ENCODE data around the gene SPEF2.
A peak's percentile ranks its signal among the peaks of the same experiment; 100 is the strongest.

Gene SPEF2

GRCh38 chr5:35785601-35786085 lies 168.0 kb downstream of the SPEF2 start:
- DNase-seq (ENCODE audit: low read depth), result no peak

- no peak for DNase-seq (ENCODE audit: low read depth)
Observed at GRCh38 chr5:35788724-35789123, 171.1 kb downstream of the SPEF2 start.

DNA sequence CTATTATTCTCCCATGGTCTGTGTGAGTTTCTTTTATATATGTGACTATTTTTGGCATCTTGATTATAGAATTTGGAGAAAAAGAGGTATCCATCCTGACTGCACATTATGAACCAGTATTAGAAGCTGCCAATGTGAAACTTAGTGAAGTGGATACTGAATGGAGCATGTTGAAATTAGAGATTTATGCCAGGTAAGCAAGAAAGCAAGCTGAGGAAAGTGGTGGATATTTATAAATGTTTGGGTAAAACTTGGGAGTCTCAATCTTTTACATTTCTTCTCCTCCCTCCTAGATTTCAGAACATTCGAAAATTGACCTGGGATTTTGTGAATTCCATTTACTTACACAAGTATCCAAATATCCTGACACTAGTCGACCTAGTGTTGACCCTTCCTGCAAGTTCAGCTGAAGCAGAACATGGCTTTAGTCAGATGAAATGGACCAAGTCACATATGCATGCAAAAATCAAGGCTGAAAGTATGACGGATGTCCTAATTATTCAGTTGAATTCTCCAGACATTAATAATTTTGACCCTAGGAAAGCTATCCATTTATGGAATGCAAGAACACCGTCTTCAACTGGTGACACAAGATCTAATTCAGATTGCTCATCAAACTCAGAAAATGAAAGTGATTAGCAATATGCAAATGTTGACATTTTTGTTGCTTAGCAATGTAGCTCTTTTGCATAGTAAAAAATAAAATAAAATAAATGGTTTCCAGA lies 172.2 kb downstream of the SPEF2 start:
- no peak for DNase-seq (ENCODE audit: low read depth)

DNA sequence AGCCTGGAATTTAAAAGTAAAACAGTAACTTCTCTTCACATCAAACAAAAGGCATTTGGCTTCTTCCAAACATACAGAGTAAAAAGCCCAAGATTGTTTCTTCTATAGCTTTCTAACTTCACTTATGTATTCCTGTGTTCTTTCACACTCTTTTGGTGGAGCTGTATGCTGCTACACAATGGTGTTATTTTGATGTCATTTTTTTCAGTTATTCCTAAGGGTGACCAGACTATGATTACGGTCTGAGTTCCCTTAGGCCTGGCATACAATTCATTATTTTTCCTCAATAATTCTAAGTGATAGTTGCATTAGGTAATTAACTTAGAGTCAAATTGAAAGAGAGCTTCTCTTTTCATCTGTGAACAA lies 172.8 kb downstream of the SPEF2 start:
- no peak for DNase-seq (ENCODE audit: low read depth)

DNA sequence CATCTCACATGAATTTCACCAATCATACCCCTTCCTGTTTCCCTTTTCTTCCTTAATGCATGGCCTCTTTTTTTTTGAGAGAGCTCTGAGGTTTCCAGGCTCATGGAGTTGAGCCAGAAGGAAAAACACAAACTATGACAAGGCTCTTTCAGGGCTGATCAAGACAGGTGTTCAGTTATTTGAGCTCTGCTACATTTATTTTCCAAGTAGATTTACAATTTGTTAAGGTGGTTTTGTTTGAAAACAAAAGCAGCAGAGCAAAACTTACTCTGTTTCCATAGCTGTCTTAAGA lies 176.6 kb downstream of the SPEF2 start:
- no peak for DNase-seq (ENCODE audit: low read depth)

DNA sequence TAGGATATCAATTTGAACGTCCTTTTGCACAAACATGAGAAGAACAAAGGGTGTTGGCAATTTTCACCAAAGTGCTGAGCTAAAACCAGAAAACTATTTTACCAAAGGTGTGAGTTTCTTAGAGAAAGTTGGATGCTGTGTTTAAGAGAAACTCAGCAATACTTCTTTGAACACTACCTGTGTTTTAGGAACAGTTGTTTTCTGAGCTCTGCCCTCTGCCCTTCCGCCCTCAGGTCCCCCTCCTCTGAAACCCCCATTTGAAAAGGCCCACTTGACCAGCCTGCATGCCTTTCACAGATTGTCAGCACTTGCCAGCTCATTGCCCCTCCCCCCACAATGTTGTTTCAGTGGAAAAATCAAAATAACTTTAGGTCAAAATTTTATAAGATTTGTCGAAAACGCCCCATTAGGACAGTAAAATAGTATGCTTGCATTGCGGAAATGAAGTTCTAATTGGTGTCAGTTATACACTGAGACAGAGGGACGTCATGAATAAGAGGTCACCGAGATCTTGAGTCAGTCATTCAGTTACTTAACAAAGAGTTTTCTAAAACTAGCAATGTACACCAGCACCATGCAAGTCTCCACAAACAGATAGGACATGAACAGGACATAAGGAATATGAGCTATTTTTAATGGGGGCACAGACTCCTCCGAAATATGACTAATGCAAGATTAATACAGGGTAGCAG lies 177.2 kb downstream of the SPEF2 start:
- no peak for DNase-seq (ENCODE audit: low read depth)

- DNase-seq (ENCODE audit: low read depth), result no peak
Observed at GRCh38 chr5:35799181-35799580, 181.5 kb downstream of the SPEF2 start.

DNA sequence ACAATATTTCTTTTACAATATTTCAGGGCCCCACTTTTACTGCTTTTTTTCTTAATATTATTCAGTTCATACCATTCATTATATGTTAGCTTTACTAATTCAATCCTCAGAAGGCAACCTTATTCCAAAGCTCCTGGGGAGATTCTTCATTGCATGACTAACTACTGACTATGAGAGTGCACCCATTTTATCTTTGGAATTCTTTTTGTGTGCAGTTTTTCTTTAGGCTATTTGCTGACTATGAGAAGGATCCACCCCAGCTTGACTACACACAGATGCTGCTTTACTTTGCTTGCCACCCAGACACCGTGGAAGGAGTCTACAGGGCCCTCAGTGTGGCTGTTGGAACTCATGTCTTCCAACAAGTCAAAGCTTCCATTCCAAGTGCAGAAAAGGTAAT lies 182.1 kb downstream of the SPEF2 start:
- DNase-seq (ENCODE audit: low read depth), result no peak

DNA sequence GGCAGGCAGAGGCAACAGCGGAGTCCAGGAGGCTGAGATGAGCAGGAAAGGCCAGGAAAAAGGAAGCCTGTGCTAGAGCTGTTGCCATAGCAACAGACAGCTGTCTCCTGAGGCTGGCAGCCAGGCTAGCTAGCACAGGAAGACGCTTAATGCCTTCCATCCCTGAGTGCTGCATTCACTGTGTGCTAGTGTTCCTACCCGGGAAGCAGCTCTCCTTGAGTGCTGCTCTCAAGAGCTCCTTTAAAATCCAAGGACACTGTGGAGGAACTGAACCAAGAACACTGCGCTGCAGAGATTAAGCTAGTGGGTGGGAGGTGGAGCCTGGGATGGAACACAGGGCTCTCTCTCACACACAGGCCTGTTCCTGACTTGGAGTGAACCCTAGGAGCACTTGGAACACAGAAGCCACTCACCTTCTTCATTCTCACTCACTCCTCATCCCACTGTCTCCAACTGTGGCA lies 185.6 kb downstream of the SPEF2 start:
- peak; percentile 63 for DNase-seq (ENCODE audit: low read depth)

DNA sequence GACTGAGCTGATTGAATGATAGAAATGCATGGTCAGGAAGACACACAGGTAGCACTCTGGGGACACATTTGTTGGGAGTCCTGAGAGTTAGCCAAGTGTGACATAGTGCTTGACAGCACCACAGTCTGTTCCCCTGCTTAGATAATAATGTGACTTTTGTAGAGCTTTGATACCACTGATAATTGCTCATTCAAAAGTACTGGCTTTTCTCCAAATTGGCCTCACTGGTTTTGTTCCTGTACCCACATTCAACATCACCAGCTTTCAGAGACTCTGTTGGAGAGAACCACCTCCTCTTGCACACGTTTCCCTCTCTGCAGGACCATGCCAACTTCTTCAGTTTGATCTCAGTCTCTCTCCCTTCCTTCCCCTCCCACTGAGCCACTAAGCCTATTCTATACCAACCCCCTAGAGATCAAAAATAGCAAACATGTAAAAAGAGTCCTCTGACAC lies 186.6 kb downstream of the SPEF2 start:
- DNase-seq (ENCODE audit: low read depth), result no peak

GRCh38 chr5:35804841-35805240 lies 187.2 kb downstream of the SPEF2 start:
- no peak for DNase-seq (ENCODE audit: low read depth)

DNA sequence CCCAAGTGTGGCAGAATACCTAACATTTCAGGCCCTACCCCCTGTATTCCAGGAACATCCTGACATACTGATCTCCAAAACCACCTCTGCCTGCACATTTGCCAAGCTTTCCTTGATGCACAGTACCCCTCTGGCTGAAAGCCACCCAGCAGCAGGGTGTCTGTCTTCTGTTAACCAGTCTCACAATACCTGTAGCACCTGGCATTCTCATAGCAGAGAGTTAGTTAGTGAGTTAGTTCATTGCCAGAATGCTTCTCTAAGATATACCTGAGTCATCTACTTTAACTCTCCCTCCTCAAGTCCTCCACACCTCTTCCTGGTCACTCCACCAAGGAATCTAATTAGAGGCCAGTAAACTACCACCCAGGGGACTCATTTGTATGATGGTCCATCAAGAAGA lies 192.9 kb downstream of the SPEF2 start:
- no peak for DNase-seq (ENCODE audit: low read depth)

DNA sequence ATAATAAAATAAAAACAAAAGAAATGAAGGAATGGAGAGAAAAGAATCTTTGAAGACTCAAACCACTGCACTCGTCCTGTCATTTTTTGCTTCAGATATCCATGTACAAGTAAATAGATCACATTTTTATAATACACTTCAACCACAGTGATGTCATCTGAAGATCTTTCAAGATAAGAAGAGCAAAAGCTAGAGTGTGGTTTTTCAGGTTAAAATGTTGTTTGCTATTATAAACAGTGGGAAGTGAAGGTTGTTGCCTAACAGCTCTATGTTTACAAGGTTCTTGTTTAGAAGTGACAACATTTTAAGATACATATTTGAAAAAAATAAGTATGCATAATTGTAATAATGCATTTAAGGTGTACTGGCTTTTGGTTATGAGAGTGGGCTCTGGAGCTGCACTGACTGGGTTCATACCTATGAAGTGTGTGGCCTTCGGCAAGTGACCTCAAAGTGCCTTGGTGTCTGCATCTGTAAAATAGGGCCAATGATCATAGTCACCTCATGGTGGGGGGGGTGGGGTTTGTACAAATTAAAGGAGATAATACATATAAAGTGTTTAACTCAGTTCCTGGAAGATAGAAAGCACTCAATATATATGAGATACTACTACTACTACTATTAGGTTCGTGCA lies 193.6 kb downstream of the SPEF2 start:
- no peak for DNase-seq (ENCODE audit: low read depth)

DNA sequence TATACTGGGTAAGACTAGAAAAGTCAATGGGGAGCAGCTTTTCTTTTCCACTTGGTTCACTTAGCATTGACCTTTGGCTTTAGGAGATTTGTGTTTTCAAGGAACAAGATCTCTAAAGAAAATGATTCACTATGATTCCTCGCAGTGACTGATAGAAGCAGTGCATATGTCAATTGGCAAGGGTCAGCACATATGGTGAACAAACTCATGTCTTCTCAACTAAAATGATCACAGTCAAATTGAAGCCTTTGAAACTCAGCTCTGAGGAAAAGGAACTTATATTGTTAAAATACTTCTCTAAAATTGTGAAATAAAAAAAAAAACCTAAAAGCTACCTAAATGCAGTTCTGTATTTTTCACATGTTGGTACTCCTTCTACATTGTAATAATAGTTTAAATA lies 195.9 kb downstream of the SPEF2 start:
- no peak for DNase-seq (ENCODE audit: low read depth)

DNA sequence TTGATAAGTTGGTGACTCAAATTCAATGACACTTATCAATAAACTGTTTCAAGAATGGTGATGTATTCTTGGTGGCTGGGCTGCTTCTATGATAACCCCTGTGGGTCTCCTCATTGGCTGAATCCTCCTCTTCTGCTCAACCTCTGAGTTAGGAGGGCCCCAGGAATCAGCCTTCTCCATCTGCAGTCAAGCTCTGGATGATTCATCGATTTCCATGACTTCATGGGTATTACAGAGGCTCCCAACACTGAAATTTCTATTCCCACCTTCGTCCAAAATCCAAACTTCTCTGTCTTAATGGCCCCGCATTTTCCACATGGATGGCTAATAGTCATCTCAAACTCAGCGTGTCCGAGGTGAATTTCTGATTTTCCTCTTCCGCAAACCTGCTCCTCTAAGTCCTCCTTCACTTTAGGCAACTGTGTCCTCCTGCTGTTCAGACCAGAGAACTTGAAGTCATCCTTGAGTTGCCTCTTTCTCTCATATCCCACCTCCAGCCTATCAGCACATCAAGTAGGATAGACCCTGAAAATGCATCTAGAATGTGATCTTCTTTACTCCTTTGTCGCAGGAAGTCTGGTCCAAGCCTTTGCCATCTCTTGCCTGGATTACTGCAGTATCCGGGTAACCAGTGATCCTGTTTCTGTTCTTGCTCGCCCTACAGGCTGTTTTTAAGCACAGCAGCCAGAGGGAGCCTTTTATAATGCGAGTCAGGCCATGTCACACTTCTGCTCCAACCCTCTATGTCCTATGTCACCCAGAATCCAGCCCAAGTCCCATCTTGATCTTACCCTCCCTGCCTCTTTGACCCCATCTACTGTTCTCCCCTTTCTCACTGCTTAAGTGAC lies 197.7 kb downstream of the SPEF2 start:
- no peak for DNase-seq (ENCODE audit: low read depth)

DNA sequence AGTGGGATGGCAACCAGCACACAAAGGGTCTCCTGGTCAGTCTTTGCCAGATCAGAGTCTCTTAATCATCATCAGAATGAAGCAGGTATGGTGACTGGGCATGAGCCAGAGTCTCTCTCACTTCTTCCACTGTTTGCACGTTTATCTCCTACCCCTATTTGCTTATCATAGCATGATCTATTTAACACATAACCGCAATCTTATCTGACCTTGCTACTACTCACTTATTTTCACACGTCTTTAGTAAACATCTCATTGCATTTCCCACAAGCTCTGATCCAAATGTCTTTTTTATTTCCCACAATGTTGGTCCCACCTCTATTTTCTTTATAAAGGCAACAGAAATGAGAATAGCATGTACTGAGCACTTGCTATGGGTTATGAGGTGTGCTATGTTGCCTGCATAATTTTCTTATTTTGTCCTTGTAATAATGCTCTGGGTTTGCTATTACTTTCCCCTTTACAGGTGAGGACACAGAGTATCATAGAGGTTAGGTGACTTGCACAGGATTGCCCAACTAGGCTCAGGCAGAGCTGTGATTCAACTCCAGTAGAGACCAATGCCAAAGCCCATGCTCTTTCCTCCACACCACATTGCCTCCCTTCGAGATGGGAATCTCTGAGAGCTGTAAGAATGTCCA lies 199.3 kb downstream of the SPEF2 start:
- no peak for DNase-seq (ENCODE audit: low read depth)

GRCh38 chr5:35819026-35819425 lies 201.4 kb downstream of the SPEF2 start:
- no peak for DNase-seq (ENCODE audit: low read depth)

DNA sequence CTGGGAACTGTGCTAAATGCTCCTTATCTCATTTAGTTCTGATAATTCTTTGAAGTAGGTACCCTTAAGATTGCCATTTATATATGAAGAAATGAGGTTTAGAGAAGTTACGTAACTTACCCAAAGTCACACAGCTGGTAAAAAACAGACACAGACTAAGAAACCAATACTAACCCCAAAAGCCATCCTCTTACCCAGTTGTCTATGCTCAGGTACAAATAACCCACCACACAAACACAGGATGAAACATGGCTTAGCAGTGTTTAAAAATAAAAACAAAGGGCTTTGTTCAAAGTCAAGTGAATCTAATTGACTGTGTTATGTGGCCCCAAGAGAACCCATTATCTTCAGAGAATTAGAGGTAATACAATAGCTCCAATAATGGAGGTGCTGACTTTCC lies 202.0 kb downstream of the SPEF2 start:
- no peak for DNase-seq (ENCODE audit: low read depth)

DNA sequence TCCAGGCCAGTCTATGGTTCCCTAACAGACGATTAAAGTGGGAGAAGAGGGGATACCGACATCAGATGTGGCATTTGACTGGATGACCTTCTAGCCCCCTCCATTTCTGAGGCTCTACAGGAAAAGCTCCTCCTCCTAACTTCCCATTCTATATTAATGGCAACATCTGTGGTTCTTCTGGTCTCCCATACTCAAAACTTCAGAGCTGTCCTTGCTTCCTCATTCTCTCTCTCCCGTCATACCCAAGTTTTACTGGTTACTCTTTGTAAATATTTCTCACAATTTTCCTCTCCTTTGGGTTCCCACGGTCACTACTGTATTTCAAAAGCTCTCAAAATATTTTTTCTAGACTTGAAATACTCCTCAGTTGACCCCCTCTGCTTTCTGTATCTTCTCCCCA lies 203.1 kb downstream of the SPEF2 start:
- no peak for DNase-seq (ENCODE audit: low read depth)

GRCh38 chr5:35821513-35821912 lies 203.8 kb downstream of the SPEF2 start:
- no peak for DNase-seq (ENCODE audit: low read depth)

DNA sequence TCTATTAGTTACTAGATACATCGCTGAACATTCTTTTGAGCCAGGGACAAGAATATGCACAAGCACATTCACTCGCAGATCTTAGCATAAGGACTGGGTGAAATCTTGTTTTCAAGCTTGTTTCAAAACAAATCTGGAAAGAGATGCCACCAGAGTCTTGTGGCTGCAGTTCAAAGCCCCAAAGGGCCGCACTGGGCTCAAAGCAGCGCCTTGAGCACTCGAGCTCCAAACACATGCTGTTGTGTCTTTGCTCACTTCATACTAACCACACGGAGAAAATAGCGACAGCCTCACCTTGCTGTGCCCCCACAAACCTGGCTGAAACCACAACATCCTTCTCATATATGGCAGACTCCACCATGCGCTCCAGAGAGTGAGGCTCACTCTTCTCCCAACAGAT lies 204.8 kb downstream of the SPEF2 start:
- DNase-seq (ENCODE audit: low read depth), result no peak

Measured in fibroblast of the conjunctiva (primary cell).